Tibial nerve (tissue), 4 donors: ENCODE measurements around the gene CCDC88C.

ENCODE experiments used
- CTCF ChIP-seq, 5 experiments: fragments of 200-600 bp in 3 of 5; fragments of 450-650 bp in 2 of 5; sonication (generic) in 3 of 5; IDR thresholded peaks; one replicate each; pipeline ENCODE4 v1.5.1; 2016 to 2019; ENCODE audit warnings: antibody characterized with exemption in 5 of 5, mild to moderate bottlenecking in 3 of 5, moderate library complexity in 2 of 5
- EP300 ChIP-seq, 2 donors: sonication (generic); formaldehyde crosslinking; IDR thresholded peaks; one replicate each; pipeline ENCODE4 v1.6.1; 2017; ENCODE audit warnings: antibody characterized with exemption in 2 of 2, mild to moderate bottlenecking in 1 of 2
- POLR2A ChIP-seq, 2 donors: fragments of 450-650 bp; IDR thresholded peaks; one replicate each; pipeline ENCODE4 v1.6.1; 2017; ENCODE audit warnings: antibody characterized with exemption in 2 of 2, mild to moderate bottlenecking in 2 of 2, moderate library complexity in 2 of 2

- no peak for TF ChIP-seq CTCF (IDR thresholded peaks at IDR 0.05)
- TF ChIP-seq EP300 (IDR thresholded peaks at IDR 0.05): no peak
- no peak for TF ChIP-seq POLR2A (IDR thresholded peaks at IDR 0.05)
Observed at GRCh38 chr14:91343051-91343450, 74.6 kb downstream of the CCDC88C start.
